G401 (cell line): ENCODE data around the gene TRPM4. TPM values are rescaled to one million over a fixed set of nuclear protein-coding genes. Genes with fewer than 3 reads are reported as not detected.
A peak's percentile ranks its signal among the peaks of the same experiment; 100 is the strongest.
"Not testable (repeated sequence)": the region's sequence is repeated elsewhere in the genome, so short reads cannot be mapped to it uniquely, and the experiment has no call there.

Source experiments
- DNase-seq: peaks from one replicate; pipeline ENCODE4 v3.0.0-alpha.2; 2015; ENCODE audit warnings: low spot score
- in situ Hi-C: cut with HindIII; loops from 2 replicates; pipeline ENCODE4 v1.10.0; 2016; ENCODE audit warnings: low sequenced_read_pairs, mixed read lengths
- total RNA-seq: library from RNA; depleted of rRNA; stranded (reverse); fragments of >200 nt; shearing (Covaris generic); gene quantifications from 2 replicates; pipeline ENCODE4 v1.2.3, GENCODE V29; 2014

Gene TRPM4
- total RNA-seq, 1 experiment from 2014 or later = 17.5 TPM

GRCh38 chr19:49173198-49173597, 15.6 kb downstream of the TRPM4 start:
- in situ Hi-C loops = no loop called here

GRCh38 chr19:49180659-49181058, 23.1 kb downstream of the TRPM4 start:
- in situ Hi-C loops = no loop called here
- DNase-seq = no peak

More at GRCh38 chr19:49173198-49173597, 15.6 kb downstream of the TRPM4 start:
- DNase-seq = no peak

GRCh38 chr19:49182010-49182847, 24.6 kb downstream of the TRPM4 start:
- DNase-seq, in situ Hi-C loops: not testable (repeated sequence)

- peak; percentile 63 for DNase-seq
- in situ Hi-C loops = no loop called here
Measured at GRCh38 chr19:49182848-49183375, 25.3 kb downstream of the TRPM4 start.

- in situ Hi-C loops = no loop called here
- no peak for DNase-seq
Measured at GRCh38 chr19:49186108-49186507, 28.5 kb downstream of the TRPM4 start.

- in situ Hi-C loops = no loop called here
- DNase-seq = no peak
Measured at GRCh38 chr19:49188626-49189200, 31.1 kb downstream of the TRPM4 start.

GRCh38 chr19:49189259-49189658, 31.7 kb downstream of the TRPM4 start:
- in situ Hi-C loops = no loop called here
- DNase-seq = no peak

GRCh38 chr19:49190781-49191180, 33.2 kb downstream of the TRPM4 start:
- in situ Hi-C loops = no loop called here
- DNase-seq = no peak

- no peak for DNase-seq
- in situ Hi-C loops = no loop called here
Measured at GRCh38 chr19:49193822-49194394, 36.3 kb downstream of the TRPM4 start.

- no peak for DNase-seq
- in situ Hi-C loops = no loop called here
Measured at GRCh38 chr19:49194408-49194807, 36.8 kb downstream of the TRPM4 start.

GRCh38 chr19:49196527-49197240, 39.1 kb downstream of the TRPM4 start:
- DNase-seq = peak; percentile 43

GRCh38 chr19:49200238-49200862, 42.8 kb downstream of the TRPM4 start:
- DNase-seq = no peak
- in situ Hi-C loops = no loop called here

More at GRCh38 chr19:49196527-49197240, 39.1 kb downstream of the TRPM4 start:
- in situ Hi-C loops = no loop called here

- in situ Hi-C loops = no loop called here
- no peak for DNase-seq
Measured at GRCh38 chr19:49201042-49201441, 43.5 kb downstream of the TRPM4 start.

- DNase-seq = no peak
- in situ Hi-C loops = no loop called here
Measured at GRCh38 chr19:49205114-49205513, 47.5 kb downstream of the TRPM4 start.

- in situ Hi-C loops, DNase-seq: not testable (repeated sequence)
Measured at GRCh38 chr19:49209502-49209901, 51.9 kb downstream of the TRPM4 start.

GRCh38 chr19:49210108-49210900, 52.7 kb downstream of the TRPM4 start:
- no peak for DNase-seq
- in situ Hi-C loops = no loop called here

- in situ Hi-C loops = no loop called here
- no peak for DNase-seq
Measured at GRCh38 chr19:49210901-49211451, 53.4 kb downstream of the TRPM4 start.
